IMR-90 (cell line): ENCODE data around the gene RANBP9. TPM values are rescaled to one million over a fixed set of nuclear protein-coding genes. Genes with fewer than 3 reads are reported as not detected.

Experiments used
- ATAC-seq: fragments of 200-7000 bp; cut with Tn5 transposase; 2 replicates; pipeline ENCODE4 v1.9.1; 2020; ENCODE audit warnings: low read depth, mild to moderate bottlenecking, moderate library complexity
- BruUV-seq: library from RNA; stranded (reverse); fragments of 400-500 nt; replicated peaks from 2 replicates; lab custom pipeline; 2021; lab: Mats Ljungman, UMichigan
- CTCF ChIA-PET: fragments of 300-600 bp; formaldehyde crosslinking; extraction: SDS; loops from one replicate; lab custom pipeline; 2021; ENCODE audit warnings: antibody characterized with exemption; lab: Yijun Ruan, JAX
- POLR2A ChIA-PET: fragments of 300-600 bp; sonication (Branson Sonifier 250); formaldehyde crosslinking; loops from one replicate; lab custom pipeline; 2022; ENCODE audit warnings: antibody characterized with exemption; ENCODE audit not compliant: unreplicated experiment; lab: Charles Lee
- DNase-seq: peaks from one replicate; pipeline ENCODE4 v3.0.0; 2013
- H2AFZ ChIP-seq: replicated peaks from 2 replicates; pipeline ENCODE3; 2013; ENCODE audit warnings: low read length, mild to moderate bottlenecking; ENCODE audit not compliant: poor library complexity
- H2AK5ac ChIP-seq: 2 replicates; pipeline ENCODE4 v1.6.1; 2013; ENCODE audit warnings: low read depth, low read length, inconsistent platforms
- H2AK9ac ChIP-seq: replicated peaks from 2 replicates; pipeline ENCODE3; 2013; ENCODE audit warnings: mild to moderate bottlenecking, low read depth, low read length, moderate library complexity; ENCODE audit not compliant: poor library complexity
- H2BK120ac ChIP-seq: 2 replicates; pipeline ENCODE4 v1.6.1; 2013; ENCODE audit warnings: low read depth, low read length, inconsistent platforms
- H2BK15ac ChIP-seq: 3 replicates; pipeline ENCODE4 v1.6.1; 2013; ENCODE audit warnings: low read depth, low read length, inconsistent platforms
- H2BK20ac ChIP-seq: 2 replicates; pipeline ENCODE4 v1.6.1; 2013; ENCODE audit warnings: low read depth, mild to moderate bottlenecking, inconsistent platforms, low read length, moderate library complexity
- H2BK5ac ChIP-seq: 2 replicates; pipeline ENCODE4 v1.6.1; 2013; ENCODE audit warnings: mild to moderate bottlenecking, low read depth, low read length, inconsistent platforms; ENCODE audit not compliant: poor library complexity, severe bottlenecking
- H3K14ac ChIP-seq: replicated peaks from 2 replicates; pipeline ENCODE4 v1.6.1; 2013; ENCODE audit warnings: low read depth, low read length, inconsistent platforms
- H3K18ac ChIP-seq: 2 replicates; pipeline ENCODE4 v1.6.1; 2013; ENCODE audit warnings: low read depth, low read length, control low read depth
- H3K23ac ChIP-seq: 2 replicates; pipeline ENCODE4 v1.6.1; 2013; ENCODE audit warnings: low read depth, low read length, inconsistent platforms
- H3K27ac ChIP-seq: 2 replicates; pipeline ENCODE4 v1.5.1; 2013; ENCODE audit warnings: mild to moderate bottlenecking, control low read depth, low read length; ENCODE audit not compliant: insufficient read depth
- H3K27me3 ChIP-seq: 2 replicates; pipeline ENCODE4 v1.6.1; 2013; ENCODE audit warnings: low read length; ENCODE audit not compliant: control insufficient read depth, insufficient read depth
- H3K36me3 ChIP-seq: 2 replicates; pipeline ENCODE4 v1.6.1; 2013; ENCODE audit warnings: low read length, mixed read lengths; ENCODE audit not compliant: control insufficient read depth, insufficient read depth
- H3K4ac ChIP-seq: 2 replicates; pipeline ENCODE4 v1.6.1; 2013; ENCODE audit warnings: low read depth, low read length, inconsistent platforms
- H3K4me1 ChIP-seq: 2 replicates; pipeline ENCODE4 v1.6.1; 2013; ENCODE audit warnings: low read length, mixed read lengths; ENCODE audit not compliant: control insufficient read depth, insufficient read depth
- H3K4me2 ChIP-seq: 2 replicates; pipeline ENCODE4 v1.6.1; 2013; ENCODE audit warnings: low read depth, mild to moderate bottlenecking, control low read depth, low read length, moderate library complexity
- H3K4me3 ChIP-seq: 2 replicates; pipeline ENCODE4 v1.5.1; 2013; ENCODE audit warnings: low read depth, mild to moderate bottlenecking, control low read depth, low read length, moderate library complexity; ENCODE audit not compliant: insufficient read depth
- H3K56ac ChIP-seq: 2 replicates; pipeline ENCODE4 v1.6.1; 2013; ENCODE audit warnings: low read length, inconsistent platforms; ENCODE audit not compliant: insufficient read depth; ENCODE audit errors: extremely low read depth
- H3K79me1 ChIP-seq, 2 experiments: 2 replicates each; pipeline ENCODE4 v1.6.1; 2013; ENCODE audit warnings: low read length in 2 of 2, inconsistent platforms in 1 of 2, low read depth in 1 of 2
- H3K9ac ChIP-seq: 2 replicates; pipeline ENCODE4 v1.6.1; 2013; ENCODE audit warnings: low read depth, low read length, control low read depth
- H3K9me1 ChIP-seq: 2 replicates; pipeline ENCODE4 v1.6.1; 2013; ENCODE audit warnings: low read length, inconsistent platforms; ENCODE audit not compliant: insufficient read depth
- H3K9me3 ChIP-seq: 2 replicates; pipeline ENCODE4 v1.6.1; 2013; ENCODE audit warnings: low read length; ENCODE audit not compliant: control insufficient read depth, insufficient read depth
- H4K20me1 ChIP-seq: 2 replicates; pipeline ENCODE4 v1.6.1; 2013; ENCODE audit warnings: low read length, inconsistent platforms; ENCODE audit not compliant: insufficient read depth
- H4K5ac ChIP-seq: 2 replicates; pipeline ENCODE4 v1.6.1; 2013; ENCODE audit warnings: mild to moderate bottlenecking, low read depth, low read length, control low read depth
- H4K8ac ChIP-seq, 2 experiments: 2 replicates each; pipeline ENCODE4 v1.6.1; 2013; ENCODE audit warnings: low read depth in 2 of 2, low read length in 2 of 2, control low read depth in 1 of 2, inconsistent platforms in 1 of 2
- H4K91ac ChIP-seq: 2 replicates; pipeline ENCODE4 v1.6.1; 2013; ENCODE audit warnings: low read depth, low read length, inconsistent platforms; ENCODE audit not compliant: insufficient read depth
- BHLHE40 ChIP-seq: fragments of 150-350 bp; IDR thresholded peaks from 2 replicates; pipeline ENCODE4 v1.6.1; 2016; ENCODE audit warnings: mild to moderate bottlenecking, low read depth, low read length
- CEBPB ChIP-seq: IDR thresholded peaks from 2 replicates; pipeline ENCODE4 v1.6.1; 2012; ENCODE audit warnings: low read depth, low read length, improper control_type of control experiment
- MAZ ChIP-seq: IDR thresholded peaks from 2 replicates; pipeline ENCODE4 v1.6.1; 2012; ENCODE audit warnings: low read depth, mild to moderate bottlenecking, low read length, improper control_type of control experiment, moderate library complexity, borderline replicate concordance
- MXI1 ChIP-seq: IDR thresholded peaks from 2 replicates; pipeline ENCODE4 v1.6.1; 2012; ENCODE audit warnings: low read depth, mild to moderate bottlenecking, low read length, moderate library complexity, borderline replicate concordance
- POLR2A ChIP-seq: IDR thresholded peaks from 2 replicates; pipeline ENCODE4 v1.6.1; 2012; ENCODE audit warnings: mild to moderate bottlenecking, low read depth, low read length
- RCOR1 ChIP-seq: IDR thresholded peaks from 2 replicates; pipeline ENCODE4 v1.6.1; 2012; ENCODE audit warnings: mild to moderate bottlenecking, low read length, improper control_type of control experiment; ENCODE audit not compliant: insufficient replicate concordance
- RFX5 ChIP-seq: IDR thresholded peaks from 2 replicates; pipeline ENCODE4 v1.8.0; 2012; ENCODE audit warnings: low read depth, mild to moderate bottlenecking, low read length, moderate library complexity
- USF2 ChIP-seq: fragments of 150-350 bp; IDR thresholded peaks from 2 replicates; pipeline ENCODE4 v1.6.1; 2017; ENCODE audit warnings: mild to moderate bottlenecking, antibody characterized with exemption, low read length, low read depth
- WGBS, 2 experiments: methylation state at CpG; one replicate each; pipeline versions ENCODE4 v1.1.5 to v1.1.7; 2013; ENCODE audit warnings: missing lambda C conversion rate in 2 of 2; ENCODE audit not compliant: insufficient read length in 1 of 2; ENCODE audit errors: extremely low coverage in 2 of 2; 5-methylcytosine and 5-hydroxymethylcytosine counted together
- dilution Hi-C: fragments of 300-500 bp; cut with HindIII; formaldehyde crosslinking; loops from one replicate; pipeline ENCODE4 v1.14.3; 2018; ENCODE audit warnings: low sequenced_read_pairs; ENCODE audit not compliant: unreplicated experiment
- in situ Hi-C: fragments of 300-500 bp; cut with MboI; formaldehyde crosslinking; loops from 3 replicates; pipeline ENCODE4 v1.14.3; 2019; ENCODE audit warnings: low sequenced_read_pairs, inconsistent platforms, mixed read lengths
- intact Hi-C: fragments of 100-400 bp; cut with micrococcal nuclease; formaldehyde crosslinking; loops from 2 replicates; pipeline ENCODE4 v1.10.0; 2022
- polyA plus RNA-seq, 3 experiments: library from polyadenylated mRNA; depleted of rRNA; stranded (reverse); fragments of >200 nt; gene quantifications; 2 replicates each; pipeline ENCODE4 v1.2.3, GENCODE V29; 2012; ENCODE audit warnings: low replicate concordance in 1 of 3
- total RNA-seq: library from RNA; depleted of rRNA; stranded (reverse); fragments of >200 nt; gene quantifications from 2 replicates; pipeline ENCODE4 v1.2.3, GENCODE V29; 2012

Gene RANBP9
- total and polyA plus RNA-seq, 2 of the 4 experiments (the other 2 are of a cell fraction), result 17.7 to 27.8 TPM

GRCh38 chr6:13733178-13733887 is 21.7 kb upstream of the RANBP9 start:
- peak overlapping the region; percentile 8; the same call in 1 of the 2 replicates for H3K4me2 ChIP-seq
- ChIA-PET CTCF (no interaction called here), POLR2A (interaction anchor here (0.6 kb wide), 1 partner anchor 17 kb away, joined by 4 read pairs; no protein-coding TSS in a partner anchor)
- no peaks in the 10 kb centered on the region for H3K36me3 ChIP-seq
- H2AK5ac ChIP-seq, result peak overlapping the region; percentile 61; the same call in 1 of the 2 replicates
- in situ Hi-C loops, result no loop called here
- peak overlapping the region; percentile 29; the same call in 1 of the 2 replicates for H3K56ac ChIP-seq
- no peaks in the 10 kb centered on the region for H3K79me1 ChIP-seq
- H4K91ac ChIP-seq, result peak overlapping the region; percentile 60; the same call in 1 of the 2 replicates
- H2BK15ac ChIP-seq, result peak overlapping the region; percentile 88; the same call in 2 of the 3 replicates
- BruUV-seq, result no TSS peak
- no peak overlapping the region for H3K27ac ChIP-seq
- ATAC-seq (peak; percentile 89), DNase-seq (peak; percentile 93)
- H2BK20ac ChIP-seq, result peak overlapping the region; percentile 49; the same call in 1 of the 2 replicates
- peak overlapping the region in 1 of 2 experiments; percentile 78; a peak in 3 of 4 replicates for H4K8ac ChIP-seq
- H3K23ac ChIP-seq, result peak overlapping the region; percentile 61; the same call in 1 of the 2 replicates
- peak overlapping the region; percentile 66 for H3K4ac ChIP-seq
- peak; percentile 99 for TF ChIP-seq BHLHE40
- peak; percentile 91 for TF ChIP-seq USF2
- TF ChIP-seq MAZ, result no peak
- peak; percentile 81 for TF ChIP-seq CEBPB
- TF ChIP-seq RCOR1, result no peak
- no peak for TF ChIP-seq POLR2A
- no peak for TF ChIP-seq RFX5
- TF ChIP-seq MXI1, result peak; percentile 92; the same call in 1 of the 2 replicates
- peak overlapping the region; percentile 86 for H2AFZ ChIP-seq
- H4K5ac ChIP-seq, result 0 out of 2 replicates have a peak overlapping the region, but pooled peaks have one; percentile 11
- dilution Hi-C loops, result no loop called here
- H2AK9ac ChIP-seq, result peak overlapping the region; percentile 15
- H2BK120ac ChIP-seq, result peak overlapping the region; percentile 60
- no peak overlapping the region for H2BK5ac ChIP-seq
- H3K9me3 ChIP-seq, result no peaks in the 10 kb centered on the region
- H3K27me3 ChIP-seq, result no peaks in the 10 kb centered on the region
- H3K9ac ChIP-seq, result no peak overlapping the region
- H3K4me3 ChIP-seq, result peak overlapping the region; percentile 0; the same call in 1 of the 2 replicates
- H4K20me1 ChIP-seq, result no peaks in the 10 kb centered on the region
- 0% methylated on average over 8 of the region's 17 CpGs; no CpG with 5 or more reads in 1 of the 2 experiments for WGBS, 2 experiments
- no peaks in the 10 kb centered on the region for H3K9me1 ChIP-seq
- intact Hi-C loops, result loop anchor here (2.0 kb wide), 1 partner anchor 21 kb away; no protein-coding TSS in a partner anchor
- peak overlapping the region; percentile 67 for H3K14ac ChIP-seq
- H3K4me1 ChIP-seq, result no peaks in the 10 kb centered on the region
- peak overlapping the region; percentile 15; the same call in 1 of the 2 replicates for H3K18ac ChIP-seq
